IPS-18c (cell line): ENCODE results near the gene MGARP.

Experiments used
- H3K4me3 ChIP-seq: 2 replicates; pipeline ENCODE4 v1.7.0; 2013; ENCODE audit warnings: low read depth, mild to moderate bottlenecking, low read length, moderate library complexity; ENCODE audit not compliant: insufficient read depth
- H3K9me3 ChIP-seq: one replicate; pipeline ENCODE4 v1.6.1; 2013; ENCODE audit warnings: mild to moderate bottlenecking, low read length, moderate library complexity; ENCODE audit not compliant: control insufficient read depth, insufficient read depth

Gene MGARP

GRCh38 chr4:139223682-139224317 is 56.2 kb downstream of the MGARP start:
- no peak overlapping the region for H3K4me3 ChIP-seq
- no peaks in the 10 kb centered on the region for H3K9me3 ChIP-seq

DNA sequence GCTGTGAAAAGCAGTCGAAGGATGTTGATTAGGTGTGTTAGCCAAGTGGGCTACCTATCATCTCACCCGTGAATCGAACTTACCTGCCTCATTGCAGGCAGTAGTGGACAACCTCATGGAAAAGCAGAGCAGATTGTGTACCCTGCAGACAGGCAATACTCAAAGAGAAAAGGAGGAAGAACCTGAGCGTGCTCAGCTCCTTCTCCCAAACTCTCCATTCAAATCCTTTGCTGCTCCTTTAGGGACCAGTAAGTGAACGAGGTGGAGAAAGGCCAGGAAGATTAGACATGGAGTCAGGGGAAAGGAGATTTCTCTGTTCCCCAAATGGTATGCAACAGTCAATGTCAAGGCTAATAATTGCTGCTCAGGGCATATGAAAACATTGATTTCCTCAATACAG is 57.8 kb downstream of the MGARP start:
- H3K9me3 ChIP-seq: no peaks in the 10 kb centered on the region
- H3K4me3 ChIP-seq: no peak overlapping the region

DNA sequence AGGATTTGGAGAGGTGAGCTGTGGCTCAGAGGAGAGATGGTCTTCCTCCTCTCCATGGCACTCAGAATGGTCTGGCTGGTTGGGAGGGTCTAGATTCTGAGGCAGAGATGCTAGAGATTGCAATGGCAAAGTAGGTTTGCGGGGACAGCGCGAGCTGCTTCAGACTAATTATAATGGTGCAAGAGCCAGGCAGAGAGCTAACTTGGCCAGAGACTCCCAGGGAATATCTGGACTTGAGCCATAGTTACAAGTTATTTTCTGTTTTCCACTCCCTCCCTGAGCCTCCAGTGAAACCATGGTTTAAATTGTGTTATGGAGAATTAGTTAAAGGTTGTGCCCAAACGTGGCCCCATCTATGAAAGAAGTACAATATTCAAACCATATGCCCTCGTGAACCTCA is 58.3 kb downstream of the MGARP start:
- Histone ChIP-seq H3K4me3 (no peak overlapping the region), H3K9me3 (no peaks in the 10 kb centered on the region)

DNA sequence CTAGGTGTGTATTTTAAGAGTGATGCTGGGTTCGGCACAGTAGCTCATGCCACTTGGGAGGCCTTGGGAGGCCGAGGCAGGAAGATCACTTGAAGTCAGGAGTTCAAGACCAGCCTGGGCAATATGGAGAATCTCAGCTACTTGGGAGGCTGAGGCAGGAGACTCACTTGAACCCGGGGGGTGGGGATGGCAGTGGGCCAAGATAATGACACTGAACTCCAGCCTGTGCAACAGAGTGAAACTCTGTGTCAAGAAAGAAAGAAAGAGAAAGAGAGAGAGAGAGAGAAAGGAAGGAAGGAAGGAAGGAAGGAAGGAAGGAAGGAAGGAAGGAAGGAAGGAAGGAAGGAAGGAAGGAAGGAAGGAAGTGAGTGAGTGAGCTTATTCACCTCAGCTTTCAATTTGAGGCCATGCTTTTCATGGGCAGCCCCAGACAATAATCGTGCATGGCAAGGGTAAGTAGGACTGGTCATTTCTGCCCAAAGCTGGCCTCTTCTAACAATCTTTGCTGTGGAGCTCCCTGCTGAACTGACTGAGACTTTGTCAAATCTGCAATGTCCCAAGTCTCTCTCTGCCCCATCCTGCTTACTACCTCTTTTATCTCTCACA is 60.5 kb downstream of the MGARP start:
- no peak overlapping the region for H3K4me3 ChIP-seq
- H3K9me3 ChIP-seq: no peaks in the 10 kb centered on the region
